Neuronal stem cell (in vitro differentiated cells): ENCODE measurements around the gene ITGB4.
A peak's percentile ranks its signal among the peaks of the same experiment; 100 is the strongest.
"Not testable (repeated sequence)": the region's sequence is repeated elsewhere in the genome, so short reads cannot be mapped to it uniquely, and the experiment has no call there.

Source experiments
- DNase-seq: peaks from one replicate; pipeline ENCODE4 v3.0.0-alpha.2; 2013; ENCODE audit warnings: low spot score
- H2AFZ ChIP-seq: one replicate; pipeline ENCODE4 v1.6.1; 2013; ENCODE audit warnings: mild to moderate bottlenecking, low read length, inconsistent platforms
- H2AK5ac ChIP-seq: 2 replicates; pipeline ENCODE4 v1.6.1; 2013; ENCODE audit warnings: low read depth, mild to moderate bottlenecking, inconsistent platforms, low read length, moderate library complexity, mixed read lengths
- H2BK120ac ChIP-seq: 2 replicates; pipeline ENCODE4 v1.6.1; 2013; ENCODE audit warnings: low read depth, mild to moderate bottlenecking, inconsistent platforms, low read length, moderate library complexity, mixed read lengths
- H2BK12ac ChIP-seq: one replicate; pipeline ENCODE4 v1.6.1; 2013; ENCODE audit warnings: low read length, inconsistent platforms
- H2BK15ac ChIP-seq: 2 replicates; pipeline ENCODE4 v1.6.1; 2013; ENCODE audit warnings: mild to moderate bottlenecking, low read length, inconsistent platforms, mixed read lengths
- H2BK5ac ChIP-seq: one replicate; pipeline ENCODE4 v1.6.1; 2013; ENCODE audit warnings: inconsistent platforms, mild to moderate bottlenecking, low read length, moderate library complexity
- H3K14ac ChIP-seq: one replicate; pipeline ENCODE4 v1.6.1; 2013; ENCODE audit warnings: low read length, inconsistent platforms
- H3K18ac ChIP-seq: 2 replicates; pipeline ENCODE4 v1.6.1; 2013; ENCODE audit warnings: low read length, inconsistent platforms
- H3K23ac ChIP-seq: 2 replicates; pipeline ENCODE4 v1.6.1; 2013; ENCODE audit warnings: low read depth, mild to moderate bottlenecking, mixed read lengths, low read length, inconsistent platforms; ENCODE audit not compliant: poor library complexity
- H3K27ac ChIP-seq: replicated peaks from 3 replicates; pipeline ENCODE4 v1.5.1; 2013; ENCODE audit warnings: low read length, inconsistent platforms
- H3K27me3 ChIP-seq, 3 experiments: 2 replicates each; pipeline ENCODE4 v1.6.1; 2013; ENCODE audit warnings: low read length in 3 of 3, mild to moderate bottlenecking in 2 of 3, inconsistent platforms in 1 of 3, low read depth in 1 of 3, mixed read lengths in 1 of 3, moderate library complexity in 1 of 3; ENCODE audit not compliant: control insufficient read depth in 3 of 3, insufficient read depth in 3 of 3
- H3K36me3 ChIP-seq, 2 donors: replicated peaks in 1 of 2; 2 replicates each; pipeline ENCODE4 v1.6.1; 2013; ENCODE audit warnings: low read length in 2 of 2; ENCODE audit not compliant: control insufficient read depth in 2 of 2, insufficient read depth in 2 of 2
- H3K4ac ChIP-seq: 2 replicates; pipeline ENCODE4 v1.6.1; 2013; ENCODE audit warnings: inconsistent platforms, mild to moderate bottlenecking, low read length, moderate library complexity
- H3K4me1 ChIP-seq, 2 donors: 1 replicate in 1 of 2; 2 replicates in 1 of 2; pipeline ENCODE4 v1.6.1; 2013; ENCODE audit warnings: low read length in 2 of 2, low read depth in 1 of 2; ENCODE audit not compliant: control insufficient read depth in 2 of 2, insufficient read depth in 1 of 2
- H3K4me2 ChIP-seq: one replicate; pipeline ENCODE4 v1.6.1; 2013; ENCODE audit warnings: mild to moderate bottlenecking, low read length, inconsistent platforms; ENCODE audit not compliant: insufficient read depth, poor library complexity, severe bottlenecking
- H3K4me3 ChIP-seq, 2 donors: 2 replicates each; pipeline ENCODE4 v1.5.1; 2013; ENCODE audit warnings: low read length in 2 of 2, mild to moderate bottlenecking in 2 of 2, inconsistent platforms in 1 of 2, moderate library complexity in 1 of 2
- H3K79me1 ChIP-seq: one replicate; pipeline ENCODE4 v1.6.1; 2013; ENCODE audit warnings: low read depth, mild to moderate bottlenecking, inconsistent platforms, low read length, moderate library complexity
- H3K9ac ChIP-seq: one replicate; pipeline ENCODE4 v1.6.1; 2013; ENCODE audit warnings: mild to moderate bottlenecking, low read depth, low read length, inconsistent platforms; ENCODE audit not compliant: poor library complexity
- H3K9me3 ChIP-seq, 2 donors: replicated peaks in 1 of 2; 2 replicates each; pipeline versions ENCODE3 to v1.6.1; 2013; ENCODE audit warnings: low read length in 2 of 2, mild to moderate bottlenecking in 2 of 2, inconsistent platforms in 1 of 2, low read depth in 1 of 2, mixed read lengths in 1 of 2, moderate library complexity in 1 of 2; ENCODE audit not compliant: control insufficient read depth in 2 of 2, insufficient read depth in 1 of 2
- H4K8ac ChIP-seq: one replicate; pipeline ENCODE4 v1.6.1; 2013; ENCODE audit warnings: low read depth, mild to moderate bottlenecking, inconsistent platforms, low read length, moderate library complexity
- H4K91ac ChIP-seq: one replicate; pipeline ENCODE4 v1.6.1; 2013; ENCODE audit warnings: low read length, low read depth, mild to moderate bottlenecking, inconsistent platforms; ENCODE audit not compliant: poor library complexity
- WGBS, 2 donors: extraction: QIAGEN DNeasy Blood & Tissue Kit; methylation state at CpG; one replicate each; pipeline ENCODE4 v1.1.7; 2013; ENCODE audit warnings: missing lambda C conversion rate in 2 of 2, mixed read lengths in 1 of 2; ENCODE audit not compliant: insufficient read length in 2 of 2, insufficient replicate concordance in 1 of 2; ENCODE audit errors: extremely low coverage in 2 of 2; 5-methylcytosine and 5-hydroxymethylcytosine counted together

Gene ITGB4

DNA sequence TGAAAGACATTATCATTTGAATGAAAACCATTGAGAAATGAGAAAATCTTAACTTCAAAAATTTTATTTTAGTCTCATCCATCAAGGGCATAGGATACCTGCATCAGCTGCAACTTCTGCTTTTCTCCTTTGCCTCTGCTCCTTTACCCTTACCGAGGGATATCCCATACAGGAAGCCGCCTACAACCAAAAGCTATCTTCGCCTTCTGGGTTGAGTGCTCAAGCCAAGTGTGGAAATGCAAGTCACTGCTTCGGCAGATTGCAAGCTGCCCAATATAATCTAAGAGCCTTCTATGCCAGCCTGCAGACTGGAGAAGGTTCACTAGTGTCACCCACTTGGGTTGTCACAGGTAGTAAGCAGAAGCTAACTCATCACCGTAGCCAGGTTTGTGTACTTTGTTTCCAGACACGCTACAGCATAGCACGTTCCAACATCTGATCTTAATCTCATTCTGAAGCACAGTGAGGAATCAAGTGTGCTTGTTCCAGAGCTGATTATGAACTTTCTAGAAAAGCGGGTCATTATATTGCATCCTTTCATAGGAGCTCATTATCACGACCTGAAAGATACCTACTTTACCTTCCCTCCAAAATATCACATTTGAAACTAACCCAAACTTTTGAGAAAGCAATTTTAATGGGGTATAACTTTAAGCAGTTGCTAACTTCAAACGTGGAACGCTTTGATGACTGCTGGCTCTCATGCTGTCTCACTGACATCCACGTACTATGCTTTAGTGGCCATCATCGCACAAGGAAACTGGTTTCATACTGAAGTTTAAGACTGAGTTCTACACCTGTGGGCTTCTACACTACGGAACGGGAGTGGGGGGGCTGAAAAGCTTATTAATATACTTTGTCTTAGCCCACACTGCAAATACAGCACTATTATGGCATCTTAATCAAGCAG lies 55.4 kb downstream of the ITGB4 start:
- Histone ChIP-seq H3K4me2 (no peak overlapping the region), H3K9ac (no peak overlapping the region), H3K23ac (no peak overlapping the region), H2BK12ac (no peak overlapping the region), H4K8ac (no peak overlapping the region), H3K9me3 (no peaks in the 10 kb centered on the region), H2BK120ac (no peak overlapping the region), H4K91ac (no peak overlapping the region), H2BK5ac (no peak overlapping the region), H3K18ac (no peak overlapping the region), H2AK5ac (no peak overlapping the region), H3K4ac (no peak overlapping the region), H3K4me1 (peaks cover 0 to 6% of the 10 kb centered on the region in 2 donors), H3K27ac (no peak overlapping the region), H3K14ac (no peak overlapping the region), H3K27me3 (no peaks in the 10 kb centered on the region), H3K36me3 (peaks cover 12 to 44% of the 10 kb centered on the region in 2 donors), H2BK15ac (no peak overlapping the region), H2AFZ (no peak overlapping the region), H3K4me3 (no peak overlapping the region), H3K79me1 (peaks cover 2% of the 10 kb centered on the region)
- WGBS, 2 donors, result no CpG with 5 or more reads among the region's 15 CpGs
- no peak for DNase-seq

DNA sequence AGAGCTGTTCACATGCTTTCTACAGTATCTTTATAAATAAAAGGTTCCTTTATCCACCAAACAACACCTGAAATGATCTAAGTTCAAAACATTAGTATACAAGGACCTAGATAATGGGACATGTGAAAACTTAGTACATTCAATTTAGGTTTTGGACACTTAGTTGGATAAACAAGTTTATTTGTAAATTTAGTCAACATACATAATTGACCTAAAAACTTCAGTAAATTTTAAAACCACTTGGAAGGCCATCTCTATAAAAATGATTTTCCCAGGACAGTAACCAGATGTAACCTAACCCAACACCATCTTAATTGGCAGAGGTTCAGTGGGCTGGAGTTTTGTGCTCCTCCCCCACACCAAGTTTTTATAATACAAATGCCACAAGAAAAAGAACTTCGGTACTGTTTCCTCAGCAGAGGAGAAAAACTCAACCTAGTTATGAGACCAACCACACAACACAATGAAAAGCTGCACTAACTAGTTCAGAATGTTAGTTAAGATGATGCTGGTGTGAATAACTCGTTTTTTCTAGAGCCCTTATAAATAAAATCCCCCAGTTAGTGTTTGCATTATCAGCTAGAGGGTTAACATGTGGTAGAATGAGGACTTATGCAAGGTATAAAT lies 56.1 kb downstream of the ITGB4 start:
- Histone ChIP-seq H2BK15ac (no peak overlapping the region), H3K4ac (no peak overlapping the region), H3K79me1 (peaks cover 2% of the 10 kb centered on the region), H3K4me3 (peak overlapping the region in 1 of 2 donors; percentile 70), H2BK12ac (no peak overlapping the region), H3K9me3 (no peaks in the 10 kb centered on the region), H2AK5ac (no peak overlapping the region), H2AFZ (no peak overlapping the region), H3K4me1 (peaks cover 0 to 3% of the 10 kb centered on the region in 2 donors), H3K9ac (no peak overlapping the region), H3K4me2 (peak overlapping the region; percentile 21), H3K27ac (no peak overlapping the region), H3K18ac (no peak overlapping the region), H3K23ac (no peak overlapping the region), H3K36me3 (peaks cover 12 to 44% of the 10 kb centered on the region in 2 donors), H2BK5ac (no peak overlapping the region), H4K8ac (no peak overlapping the region), H4K91ac (no peak overlapping the region), H2BK120ac (no peak overlapping the region), H3K14ac (no peak overlapping the region), H3K27me3 (no peaks in the 10 kb centered on the region)
- no peak for DNase-seq
- WGBS, 2 donors, result no CpG with 5 or more reads among the region's 2 CpGs

DNA sequence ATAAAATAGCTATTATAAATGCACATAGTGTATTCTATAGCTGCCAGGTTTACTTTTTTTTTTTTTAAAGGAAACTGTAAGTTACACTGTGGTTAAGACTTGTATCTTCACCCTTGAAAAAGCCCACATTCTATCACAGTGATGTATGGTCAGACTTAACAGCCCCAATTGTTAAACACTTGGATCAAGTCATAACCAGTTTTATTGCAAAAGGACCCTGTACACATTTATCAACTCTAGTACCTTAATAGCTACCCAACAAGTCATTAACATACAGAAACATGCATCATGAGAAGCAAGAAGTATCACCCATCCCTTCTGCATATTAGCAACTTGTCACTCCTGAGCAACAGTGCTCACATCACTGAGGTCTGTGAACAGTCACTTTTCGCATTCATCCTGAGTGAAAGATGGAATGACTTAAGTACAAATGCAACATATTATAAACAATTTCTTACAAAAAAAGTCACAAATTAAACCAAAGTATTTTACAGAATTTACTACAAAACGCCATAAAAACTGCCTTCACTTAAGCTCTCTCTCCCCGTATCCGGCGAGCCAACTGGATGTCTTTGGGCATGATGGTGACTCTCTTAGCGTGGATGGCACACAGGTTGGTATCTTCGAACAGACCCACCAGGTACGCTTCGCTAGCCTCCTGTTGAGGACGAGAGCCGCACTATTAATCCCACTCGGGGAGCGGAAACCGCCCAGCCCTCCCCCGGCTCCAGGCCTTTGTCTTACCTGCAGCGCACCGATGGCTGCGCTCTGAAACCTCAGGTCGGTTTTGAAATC lies 57.0 kb downstream of the ITGB4 start:
- not testable (repeated sequence) for H2AFZ ChIP-seq, H3K4ac ChIP-seq, H3K27me3 ChIP-seq, H2BK5ac ChIP-seq, H3K9me3 ChIP-seq, DNase-seq, H4K8ac ChIP-seq, H2BK12ac ChIP-seq, H2BK120ac ChIP-seq, H2BK15ac ChIP-seq, H4K91ac ChIP-seq, H3K27ac ChIP-seq, H3K4me1 ChIP-seq, H3K79me1 ChIP-seq, H3K14ac ChIP-seq, H3K23ac ChIP-seq, H3K18ac ChIP-seq
- Histone ChIP-seq H3K4me2 (peak overlapping the region; percentile 43), H3K36me3 (peaks cover 12 to 44% of the 10 kb centered on the region in 2 donors), H3K4me3 (peak overlapping the region; percentile 70 to 98), H3K9ac (peak overlapping the region; percentile 80), H2AK5ac (peak overlapping the region; percentile 14)
- no CpG with 5 or more reads among the region's 19 CpGs for WGBS, 2 donors
